Panc1 (cell line): ENCODE data around the gene GJB1. TPM values are rescaled to one million over a fixed set of nuclear protein-coding genes. Genes with fewer than 3 reads are reported as not detected.
A peak's percentile ranks its signal among the peaks of the same experiment; 100 is the strongest.

ENCODE experiments used
- ATAC-seq: fragments of 200-7000 bp; cut with Tn5 transposase; 2 replicates; pipeline ENCODE4 v1.9.1; 2020; ENCODE audit warnings: mild to moderate bottlenecking, moderate library complexity
- Bru-seq: library from RNA; stranded (reverse); fragments of 400-500 nt; gene quantifications from one replicate; lab custom pipeline; 2021; lab: Mats Ljungman, UMichigan
- BruChase-seq, 2 experiments: library from RNA; stranded (reverse); fragments of 400-500 nt; gene quantifications; one replicate each; lab custom pipeline; 2021; lab: Mats Ljungman, UMichigan
- BruUV-seq: library from RNA; stranded (reverse); fragments of 400-500 nt; replicated peaks from 2 replicates; lab custom pipeline; 2021; lab: Mats Ljungman, UMichigan
- CTCF ChIA-PET: fragments of 300-600 bp; sonication (Branson Sonifier 250); formaldehyde crosslinking; loops from one replicate; lab custom pipeline; 2022; ENCODE audit warnings: antibody characterized with exemption; lab: Charles Lee
- POLR2A ChIA-PET: fragments of 300-600 bp; sonication (Branson Sonifier 250); formaldehyde crosslinking; loops from one replicate; lab custom pipeline; 2022; ENCODE audit warnings: antibody characterized with exemption; lab: Charles Lee
- DNase-seq: peaks from one replicate; pipeline ENCODE4 v3.0.0-alpha.2; 2010; ENCODE audit warnings: low read depth, low spot score
- H3K27ac ChIP-seq: 2 replicates; pipeline ENCODE4 v1.5.1; 2011; ENCODE audit warnings: mild to moderate bottlenecking, low read length, inconsistent platforms
- H3K27me3 ChIP-seq: fragments of 200-500 bp; sonication (Bioruptor generic); 2 replicates; pipeline ENCODE4 v1.6.0; 2014; ENCODE audit warnings: low read length, inconsistent platforms; ENCODE audit not compliant: control insufficient read depth, insufficient read depth
- H3K36me3 ChIP-seq: fragments of 200-500 bp; sonication (Bioruptor generic); 2 replicates; pipeline ENCODE4 v1.5.1; 2014; ENCODE audit warnings: inconsistent platforms, mild to moderate bottlenecking, low read length, moderate library complexity; ENCODE audit not compliant: control insufficient read depth, insufficient read depth
- H3K4me1 ChIP-seq: 2 replicates; pipeline ENCODE4 v1.5.1; 2011; ENCODE audit warnings: inconsistent platforms, mild to moderate bottlenecking, low read length, moderate library complexity; ENCODE audit not compliant: control insufficient read depth, insufficient read depth
- H3K4me3 ChIP-seq, 2 experiments: 2 replicates each; pipeline ENCODE4 v1.5.1; 2011 to 2012; ENCODE audit warnings: low read depth in 2 of 2, low read length in 2 of 2, mild to moderate bottlenecking in 2 of 2, inconsistent platforms in 1 of 2, moderate library complexity in 1 of 2
- H3K9me3 ChIP-seq: fragments of 200-500 bp; sonication (Bioruptor generic); 2 replicates; pipeline ENCODE4 v1.5.1; 2014; ENCODE audit warnings: low read depth, mild to moderate bottlenecking, inconsistent platforms, low read length, moderate library complexity; ENCODE audit not compliant: control insufficient read depth, insufficient read depth
- POLR2AphosphoS5 ChIP-seq: IDR thresholded peaks from 2 replicates; pipeline ENCODE4 v1.6.1; 2012; ENCODE audit warnings: mild to moderate bottlenecking, low read depth, low read length, moderate library complexity
- REST ChIP-seq, 2 experiments: IDR thresholded peaks; 2 replicates each; pipeline ENCODE4 v1.6.1; 2011 to 2012; ENCODE audit warnings: low read depth in 2 of 2, control low read depth in 1 of 2, low read length in 1 of 2, mild to moderate bottlenecking in 1 of 2, moderate library complexity in 1 of 2; ENCODE audit not compliant: insufficient read depth in 1 of 2
- SIN3A ChIP-seq: IDR thresholded peaks from 2 replicates; pipeline ENCODE4 v1.6.1; 2012; ENCODE audit warnings: low read depth, mild to moderate bottlenecking, low read length, moderate library complexity, borderline replicate concordance; ENCODE audit not compliant: insufficient read depth
- TCF7L2 ChIP-seq: IDR thresholded peaks from 2 replicates; pipeline ENCODE4 v1.6.1; 2011; ENCODE audit warnings: mild to moderate bottlenecking, low read depth, low read length, inconsistent platforms
- in situ Hi-C: cut with HindIII; loops from 2 replicates; pipeline ENCODE4 v1.10.0; 2016; ENCODE audit warnings: low sequenced_read_pairs, low pct_unique_long_range_greater_than_20kb
- intact Hi-C: fragments of 100-400 bp; cut with micrococcal nuclease; formaldehyde crosslinking; loops from one replicate; pipeline ENCODE4 v1.10.0; 2022; ENCODE audit not compliant: unreplicated experiment
- long read RNA-seq: library from polyadenylated mRNA; unstranded; transcript quantifications from one replicate; pipeline ENCODE4 v2.0.0, GENCODE V29; 2021; ENCODE audit not compliant: unreplicated experiment
- polyA plus RNA-seq: library from polyadenylated mRNA; unstranded; fragments of >200 nt; gene quantifications from one replicate; pipeline ENCODE4 v1.2.1, GENCODE V29; 2012; ENCODE audit warnings: missing spikeins; ENCODE audit not compliant: insufficient read length
- total RNA-seq: library from RNA; stranded (reverse); gene quantifications from one replicate; pipeline ENCODE4 v1.2.1, GENCODE V29; 2021; ENCODE audit not compliant: unreplicated experiment
- TF ChIP-seq, protein P1 (sequence below): fragments of 450-650 bp; IDR thresholded peaks from 2 replicates; pipeline ENCODE4 v1.5.1; 2017; ENCODE audit warnings: mild to moderate bottlenecking

Gene GJB1
- total RNA-seq (0.28 TPM), Bru-seq, nascent RNA (not detected), BruChase-seq, experiment 1, labeled RNA remaining after a 2-hour chase (percentile 8 among the genes with signal in this experiment), BruChase-seq, experiment 2, labeled RNA remaining after a 6-hour chase (not detected)
- not detected for polyA plus RNA-seq
- long read RNA-seq: 0 reads

DNA sequence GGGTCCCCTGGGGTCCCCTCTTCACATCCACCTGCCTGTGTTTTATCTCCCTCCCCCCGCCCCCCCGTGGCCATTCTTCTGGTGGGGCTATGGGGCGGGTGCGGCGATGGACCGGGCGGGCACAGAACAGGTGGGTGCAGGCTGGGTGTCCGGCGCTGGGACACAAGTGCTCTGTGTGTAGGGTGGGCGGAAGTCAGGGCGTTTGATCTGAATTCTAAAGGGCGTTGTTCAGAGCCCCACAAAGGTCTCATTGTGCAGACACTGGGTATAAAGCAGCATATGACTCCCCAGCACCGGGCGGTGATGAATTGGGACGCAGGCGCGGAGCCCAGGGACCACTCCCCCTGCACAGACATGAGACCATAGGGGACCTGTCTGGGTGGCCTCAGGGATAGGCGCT, at the start of gene GJB1:
Gene GJB1 (plus strand): TSS at position 296 of the 400 bp plus-strand sequence. CDS start 484 bp downstream, outside the sequence.
- no TSS peak for BruUV-seq
- POLR2A ChIA-PET: no interaction called here

GRCh38 chrX:71173440-71173839, 49.6 kb upstream of the GJB1 start:
- intact Hi-C loops (no loop called here), in situ Hi-C loops (no loop called here)
- no peaks in the 10 kb centered on the region for H3K36me3 ChIP-seq
- no peak for DNase-seq
- BruUV-seq: no TSS peak
- H3K27me3 ChIP-seq: no peaks in the 10 kb centered on the region
- no peak for ATAC-seq
- TF ChIP-seq POLR2AphosphoS5 (no peak), TCF7L2 (no peak), SIN3A (no peak)
- TF ChIP-seq, protein P1, sequence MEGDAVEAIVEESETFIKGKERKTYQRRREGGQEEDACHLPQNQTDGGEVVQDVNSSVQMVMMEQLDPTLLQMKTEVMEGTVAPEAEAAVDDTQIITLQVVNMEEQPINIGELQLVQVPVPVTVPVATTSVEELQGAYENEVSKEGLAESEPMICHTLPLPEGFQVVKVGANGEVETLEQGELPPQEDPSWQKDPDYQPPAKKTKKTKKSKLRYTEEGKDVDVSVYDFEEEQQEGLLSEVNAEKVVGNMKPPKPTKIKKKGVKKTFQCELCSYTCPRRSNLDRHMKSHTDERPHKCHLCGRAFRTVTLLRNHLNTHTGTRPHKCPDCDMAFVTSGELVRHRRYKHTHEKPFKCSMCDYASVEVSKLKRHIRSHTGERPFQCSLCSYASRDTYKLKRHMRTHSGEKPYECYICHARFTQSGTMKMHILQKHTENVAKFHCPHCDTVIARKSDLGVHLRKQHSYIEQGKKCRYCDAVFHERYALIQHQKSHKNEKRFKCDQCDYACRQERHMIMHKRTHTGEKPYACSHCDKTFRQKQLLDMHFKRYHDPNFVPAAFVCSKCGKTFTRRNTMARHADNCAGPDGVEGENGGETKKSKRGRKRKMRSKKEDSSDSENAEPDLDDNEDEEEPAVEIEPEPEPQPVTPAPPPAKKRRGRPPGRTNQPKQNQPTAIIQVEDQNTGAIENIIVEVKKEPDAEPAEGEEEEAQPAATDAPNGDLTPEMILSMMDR: no peak
- no peaks in the 10 kb centered on the region for H3K9me3 ChIP-seq
- ChIA-PET POLR2A (interaction anchor here (0.6 kb wide), 1 partner anchor 134 kb away, joined by 3 read pairs; no protein-coding TSS in a partner anchor), CTCF (no interaction called here)
- no peaks in the 10 kb centered on the region for H3K4me1 ChIP-seq
- H3K4me3 ChIP-seq: no peak overlapping the region
- H3K27ac ChIP-seq: no peak overlapping the region

More for the DNA sequence above, at the start of gene GJB1:
- H3K4me3 ChIP-seq: no peak within 1 kb of the TSS
- CTCF ChIA-PET: no interaction called here
- H3K9me3 ChIP-seq: no peaks in the 10 kb centered on the region
- no peaks in the 10 kb centered on the region for H3K36me3 ChIP-seq
- H3K27ac ChIP-seq: no peak within 1 kb of the TSS
- H3K27me3 ChIP-seq: no peaks in the 10 kb centered on the region
- ATAC-seq (no peak), DNase-seq (no peak)
- in situ Hi-C loops (no loop called here), intact Hi-C loops (no loop called here)
- no peak for TF ChIP-seq POLR2AphosphoS5
- TF ChIP-seq, protein P1: no peak
- no peak for TF ChIP-seq TCF7L2
- TF ChIP-seq SIN3A: no peak
- no peak for TF ChIP-seq REST (IDR thresholded peaks at IDR 0.05; ENCODE audit: insufficient read depth in 1 of 2, low read depth in 2 of 2, low read length in 1 of 2)
- no peaks in the 10 kb centered on the region; the same call in 1 of the 2 replicates for H3K4me1 ChIP-seq
